ENCODE results near the gene MSLN. TPM values are rescaled to one million over a fixed set of nuclear protein-coding genes. Genes with fewer than 3 reads are reported as not detected.

Gene MSLN
- total RNA-seq, 4 donors from 2014 or later: 0.79 to 5.4 (median 2.3) TPM

DNA sequence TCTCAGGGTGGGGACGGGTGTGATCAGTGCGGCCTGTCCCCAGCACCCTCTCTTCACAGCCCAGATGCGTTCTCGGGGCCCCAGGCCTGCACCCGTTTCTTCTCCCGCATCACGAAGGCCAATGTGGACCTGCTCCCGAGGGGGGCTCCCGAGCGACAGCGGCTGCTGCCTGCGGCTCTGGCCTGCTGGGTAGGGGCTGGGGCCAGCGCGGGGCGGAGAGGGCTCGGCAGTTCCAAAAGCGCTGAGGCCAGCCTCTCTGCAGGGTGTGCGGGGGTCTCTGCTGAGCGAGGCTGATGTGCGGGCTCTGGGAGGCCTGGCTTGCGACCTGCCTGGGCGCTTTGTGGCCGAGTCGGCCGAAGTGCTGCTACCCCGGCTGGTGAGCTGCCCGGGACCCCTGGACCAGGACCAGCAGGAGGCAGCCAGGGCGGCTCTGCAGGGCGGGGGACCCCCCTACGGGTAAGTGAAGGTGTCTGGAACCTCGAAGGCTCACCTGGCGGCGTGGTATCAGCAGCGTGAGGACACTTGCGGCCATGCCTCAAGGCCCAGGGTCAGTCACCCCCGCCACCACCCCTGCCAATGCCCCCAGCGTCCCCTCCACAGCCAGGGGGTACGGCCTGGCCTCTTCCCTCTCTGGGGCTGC, 4.4 kb downstream of the MSLN start:
- Histone ChIP-seq H3K27ac (no peak overlapping the region), H3K4me1 (peaks cover 7 to 33% (median 7%) of the 10 kb centered on the region in 3 donors), H3K9me3 (no peaks in the 10 kb centered on the region), H3K27me3 (peaks cover 0 to 67% (median 0%) of the 10 kb centered on the region in 4 donors), H3K4me3 (no peak overlapping the region), H3K36me3 (no peaks in the 10 kb centered on the region)
- intact Hi-C loops (cut with DNase I): no loop called here
- WGBS, 2 donors: no CpG with 5 or more reads among the region's 38 CpGs
- DNase-seq: no peak
- TF ChIP-seq, protein P1, sequence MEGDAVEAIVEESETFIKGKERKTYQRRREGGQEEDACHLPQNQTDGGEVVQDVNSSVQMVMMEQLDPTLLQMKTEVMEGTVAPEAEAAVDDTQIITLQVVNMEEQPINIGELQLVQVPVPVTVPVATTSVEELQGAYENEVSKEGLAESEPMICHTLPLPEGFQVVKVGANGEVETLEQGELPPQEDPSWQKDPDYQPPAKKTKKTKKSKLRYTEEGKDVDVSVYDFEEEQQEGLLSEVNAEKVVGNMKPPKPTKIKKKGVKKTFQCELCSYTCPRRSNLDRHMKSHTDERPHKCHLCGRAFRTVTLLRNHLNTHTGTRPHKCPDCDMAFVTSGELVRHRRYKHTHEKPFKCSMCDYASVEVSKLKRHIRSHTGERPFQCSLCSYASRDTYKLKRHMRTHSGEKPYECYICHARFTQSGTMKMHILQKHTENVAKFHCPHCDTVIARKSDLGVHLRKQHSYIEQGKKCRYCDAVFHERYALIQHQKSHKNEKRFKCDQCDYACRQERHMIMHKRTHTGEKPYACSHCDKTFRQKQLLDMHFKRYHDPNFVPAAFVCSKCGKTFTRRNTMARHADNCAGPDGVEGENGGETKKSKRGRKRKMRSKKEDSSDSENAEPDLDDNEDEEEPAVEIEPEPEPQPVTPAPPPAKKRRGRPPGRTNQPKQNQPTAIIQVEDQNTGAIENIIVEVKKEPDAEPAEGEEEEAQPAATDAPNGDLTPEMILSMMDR (IDR thresholded peaks at IDR 0.05): no peak
- no peak for TF ChIP-seq POLR2A (IDR thresholded peaks at IDR 0.05)

DNA sequence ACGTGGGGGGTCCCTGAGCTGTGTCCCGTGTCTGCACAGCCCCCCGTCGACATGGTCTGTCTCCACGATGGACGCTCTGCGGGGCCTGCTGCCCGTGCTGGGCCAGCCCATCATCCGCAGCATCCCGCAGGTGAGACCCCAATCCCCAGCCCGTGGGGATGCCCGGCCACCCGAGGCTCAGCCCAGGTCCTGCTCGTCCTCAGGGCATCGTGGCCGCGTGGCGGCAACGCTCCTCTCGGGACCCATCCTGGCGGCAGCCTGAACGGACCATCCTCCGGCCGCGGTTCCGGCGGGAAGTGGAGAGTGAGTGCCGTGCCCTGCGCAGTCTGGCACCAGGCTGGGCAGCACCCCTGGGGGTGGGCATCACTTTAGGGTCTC, 4.9 kb downstream of the MSLN start:
- Histone ChIP-seq H3K27me3 (peaks cover 0 to 65% (median 0%) of the 10 kb centered on the region in 4 donors), H3K4me3 (no peak overlapping the region), H3K9me3 (no peaks in the 10 kb centered on the region), H3K4me1 (peaks cover 3 to 28% (median 4%) of the 10 kb centered on the region in 3 donors), H3K27ac (no peak overlapping the region), H3K36me3 (no peaks in the 10 kb centered on the region)
- TF ChIP-seq, protein P1 (IDR thresholded peaks at IDR 0.05): no peak
- no peak for TF ChIP-seq POLR2A (IDR thresholded peaks at IDR 0.05)
- no peak for DNase-seq
- intact Hi-C loops (cut with DNase I): no loop called here
- WGBS, 2 donors: 92% methylated on average over 4 of the region's 29 CpGs; no CpG with 5 or more reads in 1 of the 2 donors

DNA sequence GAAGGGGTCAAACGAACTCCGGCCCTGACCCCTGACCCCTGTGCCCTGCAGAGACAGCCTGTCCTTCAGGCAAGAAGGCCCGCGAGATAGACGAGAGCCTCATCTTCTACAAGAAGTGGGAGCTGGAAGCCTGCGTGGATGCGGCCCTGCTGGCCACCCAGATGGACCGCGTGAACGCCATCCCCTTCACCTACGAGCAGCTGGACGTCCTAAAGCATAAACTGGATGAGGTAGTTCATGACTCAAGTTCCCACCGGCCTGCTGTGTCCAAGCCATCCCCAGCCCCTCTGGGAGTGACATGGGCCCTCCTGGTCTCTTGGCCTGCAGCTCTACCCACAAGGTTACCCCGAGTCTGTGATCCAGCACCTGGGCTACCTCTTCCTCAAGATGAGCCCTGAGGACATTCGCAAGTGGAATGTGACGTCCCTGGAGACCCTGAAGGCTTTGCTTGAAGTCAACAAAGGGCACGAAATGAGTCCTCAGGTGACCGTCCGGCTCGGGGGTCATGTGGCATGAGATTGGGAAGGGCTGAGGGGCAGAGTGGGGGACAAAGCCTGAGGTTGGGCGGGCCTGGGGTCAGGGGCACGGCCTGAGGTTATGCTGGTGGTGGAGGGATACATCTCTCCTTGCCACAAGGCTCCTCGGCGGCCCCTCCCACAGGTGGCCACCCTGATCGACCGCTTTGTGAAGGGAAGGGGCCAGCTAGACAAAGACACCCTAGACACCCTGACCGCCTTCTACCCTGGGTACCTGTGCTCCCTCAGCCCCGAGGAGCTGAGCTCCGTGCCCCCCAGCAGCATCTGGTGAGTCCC, 5.7 kb downstream of the MSLN start:
- H3K4me1 ChIP-seq: peaks cover 0 to 21% (median 0%) of the 10 kb centered on the region in 3 donors
- TF ChIP-seq POLR2A (IDR thresholded peaks at IDR 0.05): no peak
- TF ChIP-seq, protein P1 (IDR thresholded peaks at IDR 0.05): no peak
- no peak overlapping the region for H3K4me3 ChIP-seq
- WGBS, 2 donors: 88% methylated on average over 6 of the region's 29 CpGs; no CpG with 5 or more reads in 1 of the 2 donors
- H3K27ac ChIP-seq: no peak overlapping the region
- no peak for DNase-seq
- peaks cover 0 to 61% (median 0%) of the 10 kb centered on the region in 4 donors for H3K27me3 ChIP-seq
- no peaks in the 10 kb centered on the region for H3K9me3 ChIP-seq
- intact Hi-C loops (cut with DNase I): no loop called here
- H3K36me3 ChIP-seq: no peaks in the 10 kb centered on the region

DNA sequence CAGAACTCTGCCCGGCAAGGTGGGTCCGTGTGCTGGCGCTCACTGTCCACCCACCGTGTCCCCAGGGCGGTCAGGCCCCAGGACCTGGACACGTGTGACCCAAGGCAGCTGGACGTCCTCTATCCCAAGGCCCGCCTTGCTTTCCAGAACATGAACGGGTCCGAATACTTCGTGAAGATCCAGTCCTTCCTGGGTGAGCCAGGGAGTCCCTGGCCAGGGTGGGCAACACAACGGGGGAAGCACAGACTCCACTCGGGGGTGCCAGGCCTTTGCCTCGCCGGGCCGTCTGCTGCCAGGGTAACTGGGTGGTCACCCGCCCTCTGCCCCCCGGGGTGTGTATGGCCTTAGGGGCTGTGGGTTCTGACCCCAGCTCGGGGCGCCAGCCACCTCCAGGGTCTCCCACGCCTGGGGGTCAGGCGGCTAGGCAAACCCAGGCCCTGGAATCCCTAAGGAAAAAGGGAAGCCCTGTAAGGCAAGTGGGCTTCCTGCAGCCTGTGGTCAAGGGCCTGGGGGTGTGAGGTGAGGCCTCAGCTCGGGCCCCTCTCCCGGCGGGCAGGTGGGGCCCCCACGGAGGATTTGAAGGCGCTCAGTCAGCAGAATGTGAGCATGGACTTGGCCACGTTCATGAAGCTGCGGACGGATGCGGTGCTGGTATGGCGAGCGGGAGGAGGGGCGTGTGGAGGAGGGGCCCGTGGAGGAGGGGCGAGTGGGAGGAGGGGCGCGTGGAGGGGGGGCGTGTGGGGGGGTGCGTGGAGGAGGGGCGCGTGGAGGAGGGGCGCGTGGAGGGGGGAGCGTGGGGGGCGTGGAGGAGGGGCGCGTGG, 6.5 kb downstream of the MSLN start:
- H3K9me3 ChIP-seq: no peaks in the 10 kb centered on the region
- intact Hi-C loops (cut with DNase I): no loop called here
- H3K27me3 ChIP-seq: peaks cover 0 to 55% (median 0%) of the 10 kb centered on the region in 4 donors
- no peak for DNase-seq
- H3K4me3 ChIP-seq: no peak overlapping the region
- H3K4me1 ChIP-seq: peaks cover 0 to 13% (median 0%) of the 10 kb centered on the region in 3 donors
- H3K27ac ChIP-seq: no peak overlapping the region
- TF ChIP-seq, protein P1 (IDR thresholded peaks at IDR 0.05): no peak
- no peak for TF ChIP-seq POLR2A (IDR thresholded peaks at IDR 0.05)
- H3K36me3 ChIP-seq: no peaks in the 10 kb centered on the region
- WGBS, 2 donors: no CpG with 5 or more reads among the region's 48 CpGs

Data from esophagus squamous epithelium (tissue), 5 donors.